K562 (cell line): ENCODE data around the gene GCN1. TPM values are rescaled to one million over a fixed set of nuclear protein-coding genes. Genes with fewer than 3 reads are reported as not detected.

Experiments
- ARNT ChIP-seq, 2 experiments: fragments of 450-650 bp; IDR thresholded peaks; 2 replicates each; pipeline ENCODE4 v1.6.1; 2016; ENCODE audit warnings: mild to moderate bottlenecking in 1 of 2
- CREM ChIP-seq: IDR thresholded peaks from 2 replicates; pipeline ENCODE4 v1.6.1; 2014; ENCODE audit warnings: antibody characterized with exemption, low read depth
- EP300 ChIP-seq: IDR thresholded peaks from 2 replicates; pipeline ENCODE4 v1.6.1; 2012; ENCODE audit warnings: low read length, improper control_type of control experiment
- ETV5 ChIP-seq: sonication (generic); formaldehyde crosslinking; IDR thresholded peaks from 2 replicates; pipeline ENCODE4 v1.4.0; 2020; ENCODE audit warnings: low read depth, mild to moderate bottlenecking, missing genetic modification reagents
- HOMEZ ChIP-seq: fragments of 250-450 bp; sonication (Bioruptor Pico); IDR thresholded peaks from 2 replicates; pipeline ENCODE4 v1.4.0; 2020; ENCODE audit warnings: mild to moderate bottlenecking, moderate library complexity
- KAT8 ChIP-seq: fragments of 450-650 bp; IDR thresholded peaks from 2 replicates; pipeline ENCODE4 v1.6.1; 2016; ENCODE audit warnings: low read depth, mild to moderate bottlenecking
- KLF10 ChIP-seq: fragments of 250-450 bp; sonication (Bioruptor Pico); IDR thresholded peaks from 2 replicates; pipeline ENCODE4 v1.6.1; 2021; ENCODE audit warnings: matching md5 sums
- MEIS2 ChIP-seq: fragments of 450-650 bp; IDR thresholded peaks from 2 replicates; pipeline ENCODE4 v1.6.1; 2014; ENCODE audit warnings: mild to moderate bottlenecking; ENCODE audit not compliant: partially characterized antibody
- MITF ChIP-seq: IDR thresholded peaks from 2 replicates; pipeline ENCODE4 v1.6.1; 2014; ENCODE audit warnings: antibody characterized with exemption
- PPARD ChIP-seq: fragments of 250-450 bp; sonication (Bioruptor Pico); IDR thresholded peaks from 2 replicates; pipeline ENCODE4 v1.8.0; 2022; ENCODE audit warnings: inconsistent platforms, mild to moderate bottlenecking, moderate library complexity
- RBM14 ChIP-seq: fragments of 200-400 bp; formaldehyde crosslinking; IDR thresholded peaks from 2 replicates; pipeline ENCODE4 v1.6.1; 2018; ENCODE audit warnings: low read depth, mild to moderate bottlenecking, low read length, moderate library complexity, borderline replicate concordance; ENCODE audit not compliant: insufficient read depth
- SMAD2 ChIP-seq: fragments of 150-350 bp; IDR thresholded peaks from 2 replicates; pipeline ENCODE4 v1.6.1; 2014; ENCODE audit warnings: low read depth, mild to moderate bottlenecking, low read length
- SMARCE1 ChIP-seq: fragments of 450-650 bp; IDR thresholded peaks from 2 replicates; pipeline ENCODE4 v1.7.1; 2016; ENCODE audit warnings: mild to moderate bottlenecking
- SPI1 ChIP-seq: IDR thresholded peaks from 2 replicates; pipeline ENCODE4 v1.6.1; 2011; ENCODE audit warnings: low read depth, low read length, control low read depth, borderline replicate concordance
- SRSF3 ChIP-seq: fragments of 200-400 bp; formaldehyde crosslinking; IDR thresholded peaks from 2 replicates; pipeline ENCODE4 v1.6.1; 2016; ENCODE audit warnings: mild to moderate bottlenecking, low read length, moderate library complexity; ENCODE audit not compliant: insufficient read depth
- STAT5B ChIP-seq: fragments of 250-450 bp; sonication (Bioruptor Pico); IDR thresholded peaks from 2 replicates; pipeline ENCODE4 v1.8.0; 2021; ENCODE audit warnings: mild to moderate bottlenecking, inconsistent platforms
- U2AF1 ChIP-seq: fragments of 200-400 bp; formaldehyde crosslinking; optimal IDR thresholded peaks from 2 replicates; pipeline ENCODE3; 2017; ENCODE audit warnings: mild to moderate bottlenecking, low read depth, low read length, moderate library complexity
- WHSC1 ChIP-seq: IDR thresholded peaks from one replicate; pipeline ENCODE4 v1.6.1; 2012; ENCODE audit warnings: low read length, control low read depth, inconsistent platforms
- ZBTB7A ChIP-seq: IDR thresholded peaks from 2 replicates; pipeline ENCODE4 v1.6.1; 2011; ENCODE audit warnings: low read depth, mild to moderate bottlenecking, low read length, moderate library complexity, borderline replicate concordance; ENCODE audit not compliant: control insufficient read depth
- ZC3H8 ChIP-seq: fragments of 450-650 bp; IDR thresholded peaks from 2 replicates; pipeline ENCODE4 v1.6.1; 2017
- polyA plus RNA-seq, 8 experiments: library from polyadenylated mRNA; depleted of rRNA in 4 of 8; stranded (reverse) in 5 of 8; unstranded in 3 of 8; fragments of >200 nt; fragmentation: Nextera tagmentation in 2 of 8; fragmentation: Illumina TruSeq in 1 of 8; extraction: Ambion mirVana in 2 of 8; extraction: Trizol in 1 of 8; gene quantifications; 2 replicates each; pipeline versions ENCODE4 v1.2.1 to v1.2.3, GENCODE V29; 2011 to 2014; ENCODE audit warnings: inconsistent platforms in 1 of 8, missing spikeins in 1 of 8
- total RNA-seq, 7 experiments: library from RNA; depleted of rRNA in 6 of 7; stranded (reverse); fragments of >200 nt in 6 of 7; fragmentation: Illumina TruSeq in 2 of 7; extraction: Trizol in 2 of 7; gene quantifications; 2 replicates each; pipeline versions ENCODE4 v1.2.1 to v1.2.3, GENCODE V29; 2011 to 2021; ENCODE audit warnings: low replicate concordance in 1 of 7
- TF ChIP-seq, protein P1 (sequence below): fragments of 200-800 bp; sonication (Bioruptor generic); IDR thresholded peaks from 2 replicates; pipeline ENCODE4 v1.6.1; 2016; ENCODE audit warnings: missing genetic modification characterization, missing compliant biosample characterization
- TF ChIP-seq, protein P2 (sequence below): sonication (generic); formaldehyde crosslinking; IDR thresholded peaks from 2 replicates; pipeline ENCODE4 v1.8.1; 2022; ENCODE audit warnings: missing genetic modification reagents

The GCN1 gene
- total and polyA plus RNA-seq, 9 of the 15 experiments (the other 6 are each of a cell fraction or from before 2014, with no cell fraction given): 11.9 to 190 (median 51.7) TPM

DNA sequence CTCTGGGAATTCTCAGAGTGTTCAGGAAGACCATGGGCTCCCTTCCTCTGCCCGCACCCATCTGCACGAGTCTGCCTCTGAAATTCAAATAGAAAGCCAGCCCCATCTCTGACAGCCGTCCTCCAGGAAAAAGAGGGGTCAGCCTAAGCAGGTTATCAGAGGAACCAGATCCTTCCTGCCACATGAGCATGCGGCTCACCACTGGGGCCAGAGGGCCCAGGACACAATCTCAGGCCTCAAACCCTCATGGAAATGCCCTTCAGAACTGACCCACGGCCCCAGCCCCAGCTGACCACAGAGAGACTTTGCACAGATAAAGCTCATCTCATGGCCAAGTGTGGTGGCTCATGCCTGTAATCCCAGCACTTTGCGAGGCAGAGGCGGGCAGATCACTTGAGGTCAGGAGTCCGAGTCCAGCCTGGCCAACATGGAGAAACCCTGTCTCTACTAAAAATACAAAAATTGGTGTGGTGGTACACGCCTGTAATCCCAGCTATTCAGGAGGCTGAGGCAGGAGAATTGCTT is 47.8 kb upstream of the GCN1 start (continued):
- peak; percentile 92 for TF ChIP-seq MITF
- TF ChIP-seq KAT8: no peak
- TF ChIP-seq STAT5B (CRISPR knock-in tag): no peak
- TF ChIP-seq SMAD2: no peak
- TF ChIP-seq U2AF1: no peak
- TF ChIP-seq SMARCE1: peak; percentile 87
- TF ChIP-seq, protein P1, sequence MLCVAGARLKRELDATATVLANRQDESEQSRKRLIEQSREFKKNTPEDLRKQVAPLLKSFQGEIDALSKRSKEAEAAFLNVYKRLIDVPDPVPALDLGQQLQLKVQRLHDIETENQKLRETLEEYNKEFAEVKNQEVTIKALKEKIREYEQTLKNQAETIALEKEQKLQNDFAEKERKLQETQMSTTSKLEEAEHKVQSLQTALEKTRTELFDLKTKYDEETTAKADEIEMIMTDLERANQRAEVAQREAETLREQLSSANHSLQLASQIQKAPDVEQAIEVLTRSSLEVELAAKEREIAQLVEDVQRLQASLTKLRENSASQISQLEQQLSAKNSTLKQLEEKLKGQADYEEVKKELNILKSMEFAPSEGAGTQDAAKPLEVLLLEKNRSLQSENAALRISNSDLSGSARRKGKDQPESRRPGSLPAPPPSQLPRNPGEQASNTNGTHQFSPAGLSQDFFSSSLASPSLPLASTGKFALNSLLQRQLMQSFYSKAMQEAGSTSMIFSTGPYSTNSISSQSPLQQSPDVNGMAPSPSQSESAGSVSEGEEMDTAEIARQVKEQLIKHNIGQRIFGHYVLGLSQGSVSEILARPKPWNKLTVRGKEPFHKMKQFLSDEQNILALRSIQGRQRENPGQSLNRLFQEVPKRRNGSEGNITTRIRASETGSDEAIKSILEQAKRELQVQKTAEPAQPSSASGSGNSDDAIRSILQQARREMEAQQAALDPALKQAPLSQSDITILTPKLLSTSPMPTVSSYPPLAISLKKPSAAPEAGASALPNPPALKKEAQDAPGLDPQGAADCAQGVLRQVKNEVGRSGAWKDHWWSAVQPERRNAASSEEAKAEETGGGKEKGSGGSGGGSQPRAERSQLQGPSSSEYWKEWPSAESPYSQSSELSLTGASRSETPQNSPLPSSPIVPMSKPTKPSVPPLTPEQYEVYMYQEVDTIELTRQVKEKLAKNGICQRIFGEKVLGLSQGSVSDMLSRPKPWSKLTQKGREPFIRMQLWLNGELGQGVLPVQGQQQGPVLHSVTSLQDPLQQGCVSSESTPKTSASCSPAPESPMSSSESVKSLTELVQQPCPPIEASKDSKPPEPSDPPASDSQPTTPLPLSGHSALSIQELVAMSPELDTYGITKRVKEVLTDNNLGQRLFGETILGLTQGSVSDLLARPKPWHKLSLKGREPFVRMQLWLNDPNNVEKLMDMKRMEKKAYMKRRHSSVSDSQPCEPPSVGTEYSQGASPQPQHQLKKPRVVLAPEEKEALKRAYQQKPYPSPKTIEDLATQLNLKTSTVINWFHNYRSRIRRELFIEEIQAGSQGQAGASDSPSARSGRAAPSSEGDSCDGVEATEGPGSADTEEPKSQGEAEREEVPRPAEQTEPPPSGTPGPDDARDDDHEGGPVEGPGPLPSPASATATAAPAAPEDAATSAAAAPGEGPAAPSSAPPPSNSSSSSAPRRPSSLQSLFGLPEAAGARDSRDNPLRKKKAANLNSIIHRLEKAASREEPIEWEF (CRISPR knock-in tag): no peak
- TF ChIP-seq ZBTB7A: no peak
- TF ChIP-seq KLF10: no peak
- peak; percentile 97 for TF ChIP-seq ETV5 (CRISPR knock-in tag)
- no peak for TF ChIP-seq RBM14
- no peak for TF ChIP-seq WHSC1
- no peak for TF ChIP-seq HOMEZ (CRISPR knock-in tag)
- TF ChIP-seq SPI1: no peak
- peak; percentile 85 for TF ChIP-seq EP300
- TF ChIP-seq, protein P2, sequence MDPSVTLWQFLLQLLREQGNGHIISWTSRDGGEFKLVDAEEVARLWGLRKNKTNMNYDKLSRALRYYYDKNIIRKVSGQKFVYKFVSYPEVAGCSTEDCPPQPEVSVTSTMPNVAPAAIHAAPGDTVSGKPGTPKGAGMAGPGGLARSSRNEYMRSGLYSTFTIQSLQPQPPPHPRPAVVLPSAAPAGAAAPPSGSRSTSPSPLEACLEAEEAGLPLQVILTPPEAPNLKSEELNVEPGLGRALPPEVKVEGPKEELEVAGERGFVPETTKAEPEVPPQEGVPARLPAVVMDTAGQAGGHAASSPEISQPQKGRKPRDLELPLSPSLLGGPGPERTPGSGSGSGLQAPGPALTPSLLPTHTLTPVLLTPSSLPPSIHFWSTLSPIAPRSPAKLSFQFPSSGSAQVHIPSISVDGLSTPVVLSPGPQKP (CRISPR knock-in tag): no peak
- peak; percentile 76 to 92 for TF ChIP-seq ARNT (IDR thresholded peaks at IDR 0.05)
- no peak for TF ChIP-seq ZC3H8
- TF ChIP-seq MEIS2: peak; percentile 75
- TF ChIP-seq PPARD: no peak
- TF ChIP-seq CREM: peak; percentile 60
- no peak for TF ChIP-seq SRSF3
